Panc1 (cell line): ENCODE measurements around the gene CNTN1. TPM values are rescaled to one million over a fixed set of nuclear protein-coding genes. Genes with fewer than 3 reads are reported as not detected.

Source experiments
- ATAC-seq: fragments of 200-7000 bp; cut with Tn5 transposase; 2 replicates; pipeline ENCODE4 v1.9.1; 2020; ENCODE audit warnings: mild to moderate bottlenecking, moderate library complexity
- BruUV-seq: library from RNA; stranded (reverse); fragments of 400-500 nt; replicated peaks from 2 replicates; lab custom pipeline; 2021; lab: Mats Ljungman, UMichigan
- CTCF ChIA-PET: fragments of 300-600 bp; sonication (Branson Sonifier 250); formaldehyde crosslinking; loops from one replicate; lab custom pipeline; 2022; ENCODE audit warnings: antibody characterized with exemption; lab: Charles Lee
- POLR2A ChIA-PET: fragments of 300-600 bp; sonication (Branson Sonifier 250); formaldehyde crosslinking; loops from one replicate; lab custom pipeline; 2022; ENCODE audit warnings: antibody characterized with exemption; lab: Charles Lee
- DNase-seq: peaks from one replicate; pipeline ENCODE4 v3.0.0-alpha.2; 2010; ENCODE audit warnings: low read depth, low spot score
- H3K27ac ChIP-seq: 2 replicates; pipeline ENCODE4 v1.5.1; 2011; ENCODE audit warnings: mild to moderate bottlenecking, low read length, inconsistent platforms
- H3K27me3 ChIP-seq: fragments of 200-500 bp; sonication (Bioruptor generic); 2 replicates; pipeline ENCODE4 v1.6.0; 2014; ENCODE audit warnings: low read length, inconsistent platforms; ENCODE audit not compliant: control insufficient read depth, insufficient read depth
- H3K36me3 ChIP-seq: fragments of 200-500 bp; sonication (Bioruptor generic); 2 replicates; pipeline ENCODE4 v1.5.1; 2014; ENCODE audit warnings: inconsistent platforms, mild to moderate bottlenecking, low read length, moderate library complexity; ENCODE audit not compliant: control insufficient read depth, insufficient read depth
- H3K4me1 ChIP-seq: 2 replicates; pipeline ENCODE4 v1.5.1; 2011; ENCODE audit warnings: inconsistent platforms, mild to moderate bottlenecking, low read length, moderate library complexity; ENCODE audit not compliant: control insufficient read depth, insufficient read depth
- H3K4me3 ChIP-seq, 2 experiments: 2 replicates each; pipeline ENCODE4 v1.5.1; 2011 to 2012; ENCODE audit warnings: low read depth in 2 of 2, low read length in 2 of 2, mild to moderate bottlenecking in 2 of 2, inconsistent platforms in 1 of 2, moderate library complexity in 1 of 2
- H3K9me3 ChIP-seq: fragments of 200-500 bp; sonication (Bioruptor generic); 2 replicates; pipeline ENCODE4 v1.5.1; 2014; ENCODE audit warnings: low read depth, mild to moderate bottlenecking, inconsistent platforms, low read length, moderate library complexity; ENCODE audit not compliant: control insufficient read depth, insufficient read depth
- POLR2AphosphoS5 ChIP-seq: IDR thresholded peaks from 2 replicates; pipeline ENCODE4 v1.6.1; 2012; ENCODE audit warnings: mild to moderate bottlenecking, low read depth, low read length, moderate library complexity
- SIN3A ChIP-seq: IDR thresholded peaks from 2 replicates; pipeline ENCODE4 v1.6.1; 2012; ENCODE audit warnings: low read depth, mild to moderate bottlenecking, low read length, moderate library complexity, borderline replicate concordance; ENCODE audit not compliant: insufficient read depth
- TCF7L2 ChIP-seq: IDR thresholded peaks from 2 replicates; pipeline ENCODE4 v1.6.1; 2011; ENCODE audit warnings: mild to moderate bottlenecking, low read depth, low read length, inconsistent platforms
- in situ Hi-C: cut with HindIII; loops from 2 replicates; pipeline ENCODE4 v1.10.0; 2016; ENCODE audit warnings: low sequenced_read_pairs, low pct_unique_long_range_greater_than_20kb
- intact Hi-C: fragments of 100-400 bp; cut with micrococcal nuclease; formaldehyde crosslinking; loops from one replicate; pipeline ENCODE4 v1.10.0; 2022; ENCODE audit not compliant: unreplicated experiment
- total RNA-seq: library from RNA; stranded (reverse); gene quantifications from one replicate; pipeline ENCODE4 v1.2.1, GENCODE V29; 2021; ENCODE audit not compliant: unreplicated experiment
- TF ChIP-seq, protein P1 (sequence below), 2 experiments: IDR thresholded peaks; 2 replicates each; pipeline ENCODE4 v1.6.1; 2011 to 2012; ENCODE audit warnings: low read depth in 2 of 2, control low read depth in 1 of 2, low read length in 1 of 2, mild to moderate bottlenecking in 1 of 2, moderate library complexity in 1 of 2; ENCODE audit not compliant: insufficient read depth in 1 of 2
- TF ChIP-seq, protein P2 (sequence below): fragments of 450-650 bp; IDR thresholded peaks from 2 replicates; pipeline ENCODE4 v1.5.1; 2017; ENCODE audit warnings: mild to moderate bottlenecking

The CNTN1 gene
- total RNA-seq, 1 experiment from 2014 or later: not detected

GRCh38 chr12:41101806-41102205 lies 409.6 kb downstream of the CNTN1 start:
- BruUV-seq: no TSS peak
- in situ Hi-C loops: no loop called here

DNA sequence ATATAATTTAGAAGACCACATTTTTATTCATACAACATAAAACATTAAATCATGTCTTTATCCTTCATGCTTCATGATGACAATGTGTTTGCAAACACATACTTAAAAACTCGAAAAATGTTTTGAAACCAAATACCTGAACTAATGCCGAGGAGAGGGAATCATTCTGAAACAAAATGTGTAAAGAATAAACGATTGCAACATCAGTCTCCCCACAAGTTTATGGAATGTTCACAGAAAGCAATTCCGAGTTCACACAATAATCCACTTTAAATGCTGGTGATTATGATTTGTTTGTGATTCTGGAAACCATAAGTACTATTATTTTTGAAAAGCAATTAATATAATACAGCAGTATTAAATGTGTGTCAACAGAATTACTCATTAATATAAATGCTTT lies 411.4 kb downstream of the CNTN1 start:
- Histone ChIP-seq H3K4me1 (no peaks in the 10 kb centered on the region), H3K27me3 (no peaks in the 10 kb centered on the region), H3K9me3 (no peaks in the 10 kb centered on the region), H3K27ac (no peak overlapping the region), H3K36me3 (no peaks in the 10 kb centered on the region), H3K4me3 (no peak overlapping the region)
- CTCF ChIA-PET: no interaction called here
- POLR2A ChIA-PET: no interaction called here
- BruUV-seq: no TSS peak
- ATAC-seq (no peak), DNase-seq (no peak)
- no peak for TF ChIP-seq TCF7L2
- TF ChIP-seq, protein P1, sequence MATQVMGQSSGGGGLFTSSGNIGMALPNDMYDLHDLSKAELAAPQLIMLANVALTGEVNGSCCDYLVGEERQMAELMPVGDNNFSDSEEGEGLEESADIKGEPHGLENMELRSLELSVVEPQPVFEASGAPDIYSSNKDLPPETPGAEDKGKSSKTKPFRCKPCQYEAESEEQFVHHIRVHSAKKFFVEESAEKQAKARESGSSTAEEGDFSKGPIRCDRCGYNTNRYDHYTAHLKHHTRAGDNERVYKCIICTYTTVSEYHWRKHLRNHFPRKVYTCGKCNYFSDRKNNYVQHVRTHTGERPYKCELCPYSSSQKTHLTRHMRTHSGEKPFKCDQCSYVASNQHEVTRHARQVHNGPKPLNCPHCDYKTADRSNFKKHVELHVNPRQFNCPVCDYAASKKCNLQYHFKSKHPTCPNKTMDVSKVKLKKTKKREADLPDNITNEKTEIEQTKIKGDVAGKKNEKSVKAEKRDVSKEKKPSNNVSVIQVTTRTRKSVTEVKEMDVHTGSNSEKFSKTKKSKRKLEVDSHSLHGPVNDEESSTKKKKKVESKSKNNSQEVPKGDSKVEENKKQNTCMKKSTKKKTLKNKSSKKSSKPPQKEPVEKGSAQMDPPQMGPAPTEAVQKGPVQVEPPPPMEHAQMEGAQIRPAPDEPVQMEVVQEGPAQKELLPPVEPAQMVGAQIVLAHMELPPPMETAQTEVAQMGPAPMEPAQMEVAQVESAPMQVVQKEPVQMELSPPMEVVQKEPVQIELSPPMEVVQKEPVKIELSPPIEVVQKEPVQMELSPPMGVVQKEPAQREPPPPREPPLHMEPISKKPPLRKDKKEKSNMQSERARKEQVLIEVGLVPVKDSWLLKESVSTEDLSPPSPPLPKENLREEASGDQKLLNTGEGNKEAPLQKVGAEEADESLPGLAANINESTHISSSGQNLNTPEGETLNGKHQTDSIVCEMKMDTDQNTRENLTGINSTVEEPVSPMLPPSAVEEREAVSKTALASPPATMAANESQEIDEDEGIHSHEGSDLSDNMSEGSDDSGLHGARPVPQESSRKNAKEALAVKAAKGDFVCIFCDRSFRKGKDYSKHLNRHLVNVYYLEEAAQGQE (IDR thresholded peaks at IDR 0.05; ENCODE audit: insufficient read depth in 1 of 2, low read depth in 2 of 2, low read length in 1 of 2): no peak
- TF ChIP-seq, protein P2, sequence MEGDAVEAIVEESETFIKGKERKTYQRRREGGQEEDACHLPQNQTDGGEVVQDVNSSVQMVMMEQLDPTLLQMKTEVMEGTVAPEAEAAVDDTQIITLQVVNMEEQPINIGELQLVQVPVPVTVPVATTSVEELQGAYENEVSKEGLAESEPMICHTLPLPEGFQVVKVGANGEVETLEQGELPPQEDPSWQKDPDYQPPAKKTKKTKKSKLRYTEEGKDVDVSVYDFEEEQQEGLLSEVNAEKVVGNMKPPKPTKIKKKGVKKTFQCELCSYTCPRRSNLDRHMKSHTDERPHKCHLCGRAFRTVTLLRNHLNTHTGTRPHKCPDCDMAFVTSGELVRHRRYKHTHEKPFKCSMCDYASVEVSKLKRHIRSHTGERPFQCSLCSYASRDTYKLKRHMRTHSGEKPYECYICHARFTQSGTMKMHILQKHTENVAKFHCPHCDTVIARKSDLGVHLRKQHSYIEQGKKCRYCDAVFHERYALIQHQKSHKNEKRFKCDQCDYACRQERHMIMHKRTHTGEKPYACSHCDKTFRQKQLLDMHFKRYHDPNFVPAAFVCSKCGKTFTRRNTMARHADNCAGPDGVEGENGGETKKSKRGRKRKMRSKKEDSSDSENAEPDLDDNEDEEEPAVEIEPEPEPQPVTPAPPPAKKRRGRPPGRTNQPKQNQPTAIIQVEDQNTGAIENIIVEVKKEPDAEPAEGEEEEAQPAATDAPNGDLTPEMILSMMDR: no peak
- no peak for TF ChIP-seq POLR2AphosphoS5
- TF ChIP-seq SIN3A: no peak
- in situ Hi-C loops: no loop called here
- intact Hi-C loops: no loop called here

More at GRCh38 chr12:41101806-41102205, 409.6 kb downstream of the CNTN1 start:
- Histone ChIP-seq H3K36me3 (no peaks in the 10 kb centered on the region), H3K9me3 (no peaks in the 10 kb centered on the region), H3K27me3 (no peaks in the 10 kb centered on the region), H3K27ac (no peak overlapping the region), H3K4me3 (no peak overlapping the region), H3K4me1 (no peaks in the 10 kb centered on the region)
- CTCF ChIA-PET: no interaction called here
- TF ChIP-seq, protein P2: no peak
- TF ChIP-seq SIN3A (no peak), TCF7L2 (no peak), POLR2AphosphoS5 (no peak)
- TF ChIP-seq, protein P1 (IDR thresholded peaks at IDR 0.05; ENCODE audit: insufficient read depth in 1 of 2, low read depth in 2 of 2, low read length in 1 of 2): no peak
- intact Hi-C loops: no loop called here
- DNase-seq: no peak
- ATAC-seq: no peak
- POLR2A ChIA-PET: no interaction called here
